ENCODE results near the gene ST6GAL1.

The ST6GAL1 gene

DNA sequence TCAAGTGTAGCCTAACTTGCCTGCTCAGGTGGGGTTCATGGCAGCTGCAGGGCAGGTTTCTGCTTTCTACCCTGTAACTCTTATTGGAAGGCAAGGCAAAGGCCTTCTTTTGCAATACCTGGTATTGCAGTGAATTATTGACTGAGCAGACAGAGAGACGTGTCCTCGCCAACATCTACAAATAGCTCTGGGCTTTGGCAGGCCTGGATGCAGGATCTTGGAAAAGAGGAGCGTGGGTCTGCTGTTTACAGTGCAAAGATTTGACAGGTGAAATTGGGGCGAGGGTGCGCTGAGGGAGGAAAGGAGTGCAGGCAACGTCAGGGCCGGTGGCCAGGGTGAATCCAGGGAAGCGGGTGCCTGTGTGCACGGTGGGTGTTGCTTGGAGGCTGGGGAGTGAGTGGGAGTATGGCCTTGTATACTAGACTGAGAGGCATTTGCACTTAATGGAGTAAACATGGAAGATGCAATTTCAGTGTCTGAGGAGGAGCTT, 44.5 kb downstream of the ST6GAL1 start:
- Histone ChIP-seq H3K27me3 (replicated peaks; ENCODE audit: control insufficient read depth, insufficient read depth, low read length) (peaks cover 7% of the 10 kb centered on the region), H3K9me3 (ENCODE audit: control insufficient read depth, low read length) (no peaks in the 10 kb centered on the region), H3K36me3 (ENCODE audit: control insufficient read depth, insufficient read depth, low read length, severe bottlenecking) (no peaks in the 10 kb centered on the region), H3K9ac (ENCODE audit: low read length) (no peak overlapping the region), H3K4me3 (ENCODE audit: low read length) (no peak overlapping the region), H3K4me1 (ENCODE audit: control insufficient read depth, insufficient read depth, low read length) (peaks cover 16% of the 10 kb centered on the region)
- DNase-seq (ENCODE audit: low read depth) = no peak

DNA sequence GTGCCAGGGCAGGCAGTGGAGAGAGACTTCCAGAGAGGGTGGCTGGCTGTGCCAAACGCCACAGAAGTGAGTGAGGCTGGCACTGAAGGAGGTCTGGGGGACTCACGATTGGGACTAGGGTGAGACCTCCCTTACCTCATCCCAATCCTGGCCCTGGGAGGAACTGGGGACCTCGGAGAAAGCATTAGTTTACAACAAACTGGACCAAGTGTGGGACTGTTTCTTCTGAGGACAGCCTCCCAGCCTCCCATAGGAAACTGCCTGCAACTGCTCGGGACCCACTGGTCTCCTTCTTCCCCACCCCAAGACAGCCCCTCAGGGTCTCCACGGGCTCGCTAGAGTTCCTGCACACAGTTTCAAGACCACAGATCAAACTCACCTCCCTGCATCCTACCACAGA, 45.4 kb downstream of the ST6GAL1 start:
- no peaks in the 10 kb centered on the region for H3K36me3 ChIP-seq (ENCODE audit: control insufficient read depth, insufficient read depth, low read length, severe bottlenecking)

DNA sequence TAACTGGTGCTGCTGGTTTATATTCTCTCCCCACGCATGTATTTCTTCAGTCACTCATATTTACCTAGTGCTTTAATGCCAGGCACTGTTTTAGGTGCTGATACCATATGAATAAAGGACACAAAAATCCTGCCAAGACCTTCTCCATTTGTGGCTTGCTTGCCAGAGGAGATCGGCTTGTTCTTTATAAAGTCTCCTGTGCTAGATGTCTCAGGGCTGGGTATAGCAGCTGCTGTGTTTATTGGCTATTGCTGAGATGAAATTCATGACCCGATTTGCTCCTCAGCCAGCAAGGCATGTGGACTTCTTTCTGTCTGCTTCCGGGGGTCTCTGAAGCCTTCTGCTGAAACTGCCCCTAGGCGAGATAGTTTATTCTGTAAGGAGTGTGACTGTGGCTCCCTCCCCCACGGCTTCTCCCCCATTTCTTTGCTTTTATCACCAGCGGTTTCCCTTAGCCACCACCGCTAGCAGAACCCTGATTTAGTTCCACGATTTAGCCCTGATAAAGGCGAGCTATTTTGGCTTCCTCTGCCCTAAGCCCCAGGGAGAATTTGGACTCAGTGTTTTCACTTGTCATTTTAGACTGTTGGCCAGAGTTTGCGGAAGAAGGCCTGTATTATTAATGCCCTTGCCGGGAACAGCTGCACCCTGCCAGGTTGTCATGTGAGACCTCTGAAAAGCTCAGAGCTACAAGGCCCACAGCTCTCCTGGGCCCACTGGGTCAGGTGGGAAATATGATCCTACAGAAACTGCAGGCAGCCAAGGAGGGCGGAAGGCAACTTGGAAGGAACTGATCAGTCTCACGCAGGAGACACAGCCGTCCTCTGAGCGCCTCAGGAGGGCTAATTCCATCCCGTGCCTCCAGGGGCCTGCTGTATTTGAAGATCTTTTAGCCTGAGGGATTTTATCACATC, 46.8 kb downstream of the ST6GAL1 start:
- Histone ChIP-seq H3K4me1 (ENCODE audit: control insufficient read depth, insufficient read depth, low read length) (peaks cover 16% of the 10 kb centered on the region), H3K9me3 (ENCODE audit: control insufficient read depth, low read length) (no peaks in the 10 kb centered on the region), H3K9ac (ENCODE audit: low read length) (peak overlapping the region; percentile 58), H3K4me3 (ENCODE audit: low read length) (peak overlapping the region; percentile 31), H3K36me3 (ENCODE audit: control insufficient read depth, insufficient read depth, low read length, severe bottlenecking) (no peaks in the 10 kb centered on the region), H3K27me3 (replicated peaks; ENCODE audit: control insufficient read depth, insufficient read depth, low read length) (peaks cover 7% of the 10 kb centered on the region)
- DNase-seq (ENCODE audit: low read depth) = no peak

More for the DNA sequence above, 45.4 kb downstream of the ST6GAL1 start:
- H3K9me3 ChIP-seq (ENCODE audit: control insufficient read depth, low read length) = no peaks in the 10 kb centered on the region
- H3K4me1 ChIP-seq (ENCODE audit: control insufficient read depth, insufficient read depth, low read length) = peaks cover 16% of the 10 kb centered on the region
- no peak overlapping the region for H3K9ac ChIP-seq (ENCODE audit: low read length)
- no peak for DNase-seq (ENCODE audit: low read depth)
- no peak overlapping the region for H3K4me3 ChIP-seq (ENCODE audit: low read length)
- peaks cover 7% of the 10 kb centered on the region for H3K27me3 ChIP-seq (replicated peaks; ENCODE audit: control insufficient read depth, insufficient read depth, low read length)

DNA sequence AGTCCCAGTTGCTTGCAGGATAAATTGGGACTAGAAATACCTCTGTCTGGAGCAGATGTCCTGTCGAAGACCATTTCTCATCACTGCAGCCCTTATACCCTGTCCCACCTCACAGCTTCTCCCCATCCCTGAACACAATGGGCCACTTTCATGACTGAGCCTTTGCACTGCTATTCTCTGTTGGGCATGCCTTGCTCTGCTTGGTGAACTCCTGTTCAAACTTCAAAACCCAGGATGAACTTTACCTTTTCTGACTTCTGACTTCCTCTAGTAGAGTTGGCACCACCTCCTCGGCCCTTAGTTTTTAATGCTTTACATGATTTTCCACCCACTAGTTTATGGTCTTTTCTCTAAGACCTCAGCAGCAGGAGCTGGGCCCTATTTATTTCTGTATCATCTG, 48.4 kb downstream of the ST6GAL1 start:
- Histone ChIP-seq H3K9me3 (ENCODE audit: control insufficient read depth, low read length) (no peaks in the 10 kb centered on the region), H3K27me3 (replicated peaks; ENCODE audit: control insufficient read depth, insufficient read depth, low read length) (peaks cover 9% of the 10 kb centered on the region), H3K4me3 (ENCODE audit: low read length) (no peak overlapping the region), H3K36me3 (ENCODE audit: control insufficient read depth, insufficient read depth, low read length, severe bottlenecking) (no peaks in the 10 kb centered on the region), H3K9ac (ENCODE audit: low read length) (no peak overlapping the region), H3K4me1 (ENCODE audit: control insufficient read depth, insufficient read depth, low read length) (peaks cover 16% of the 10 kb centered on the region)
- no peak for DNase-seq (ENCODE audit: low read depth)

DNA sequence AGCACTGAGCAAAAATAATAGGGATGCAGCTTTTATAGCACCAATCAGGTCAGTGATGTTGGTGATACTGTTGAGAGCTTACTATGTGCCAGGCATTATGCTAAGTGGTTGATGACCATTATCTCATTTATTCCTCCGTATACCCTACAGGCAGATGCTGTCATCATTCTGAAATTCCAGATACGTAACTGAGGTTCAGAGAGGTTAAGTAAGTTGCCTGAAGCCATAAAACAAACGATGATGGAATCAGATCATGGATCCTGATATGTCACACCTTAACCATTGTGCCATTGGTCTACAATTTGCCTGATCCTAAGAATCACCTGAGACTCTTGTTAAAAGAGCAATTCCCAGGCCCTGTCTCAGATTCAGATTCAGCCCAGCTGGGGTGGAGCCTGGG, 49.5 kb downstream of the ST6GAL1 start:
- no peak overlapping the region for H3K4me3 ChIP-seq (ENCODE audit: low read length)

DNA sequence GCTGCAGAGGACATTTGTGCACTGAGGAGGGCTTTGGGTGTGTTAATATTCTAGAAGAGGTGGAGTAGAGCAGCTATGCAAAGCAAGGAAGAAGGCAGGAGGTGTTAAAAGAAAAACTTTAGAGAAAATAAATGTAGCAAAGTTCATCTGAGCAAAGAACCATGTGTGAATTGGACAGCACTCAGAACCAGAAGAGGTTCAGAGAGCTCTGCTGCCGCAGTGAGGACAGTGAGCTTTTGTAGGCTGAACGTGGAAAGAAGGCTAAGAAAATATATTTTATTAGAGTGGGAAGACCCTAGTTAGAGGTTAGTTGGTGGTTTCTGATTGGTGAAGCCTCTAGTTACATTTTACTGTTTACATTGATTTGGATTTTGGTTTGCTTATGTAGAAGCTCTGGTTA, 50.7 kb downstream of the ST6GAL1 start:
- H3K9me3 ChIP-seq (ENCODE audit: control insufficient read depth, low read length) = no peaks in the 10 kb centered on the region
- H3K27me3 ChIP-seq (replicated peaks; ENCODE audit: control insufficient read depth, insufficient read depth, low read length) = peaks cover 3% of the 10 kb centered on the region
- no peak overlapping the region for H3K4me3 ChIP-seq (ENCODE audit: low read length)
- H3K9ac ChIP-seq (ENCODE audit: low read length) = no peak overlapping the region
- H3K4me1 ChIP-seq (ENCODE audit: control insufficient read depth, insufficient read depth, low read length) = peaks cover 12% of the 10 kb centered on the region
- DNase-seq (ENCODE audit: low read depth) = no peak
- no peaks in the 10 kb centered on the region for H3K36me3 ChIP-seq (ENCODE audit: control insufficient read depth, insufficient read depth, low read length, severe bottlenecking)

More for the DNA sequence above, 49.5 kb downstream of the ST6GAL1 start:
- DNase-seq (ENCODE audit: low read depth) = no peak
- Histone ChIP-seq H3K4me1 (ENCODE audit: control insufficient read depth, insufficient read depth, low read length) (peaks cover 16% of the 10 kb centered on the region), H3K27me3 (replicated peaks; ENCODE audit: control insufficient read depth, insufficient read depth, low read length) (peaks cover 7% of the 10 kb centered on the region), H3K9me3 (ENCODE audit: control insufficient read depth, low read length) (no peaks in the 10 kb centered on the region), H3K9ac (ENCODE audit: low read length) (no peak overlapping the region), H3K36me3 (ENCODE audit: control insufficient read depth, insufficient read depth, low read length, severe bottlenecking) (no peaks in the 10 kb centered on the region)

DNA sequence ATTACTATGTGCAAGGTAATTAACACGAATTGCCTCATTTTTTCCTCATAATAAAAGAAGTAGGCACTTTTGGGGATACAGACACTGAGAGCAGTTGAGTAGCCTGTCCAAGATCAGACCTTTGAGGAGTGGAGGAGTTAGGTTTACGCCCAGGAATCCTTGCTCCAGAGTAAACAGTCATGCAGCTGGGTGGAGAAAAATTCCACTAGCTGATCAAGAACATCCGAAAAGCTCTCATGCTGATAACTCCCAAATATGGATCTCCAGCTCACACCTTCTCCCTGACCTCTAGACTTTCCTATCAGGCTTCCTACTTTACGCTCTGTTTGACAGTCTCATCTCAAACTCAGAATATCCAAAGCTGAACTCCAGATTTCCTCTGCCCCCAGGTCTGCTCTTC, 53.3 kb downstream of the ST6GAL1 start:
- Histone ChIP-seq H3K9me3 (ENCODE audit: control insufficient read depth, low read length) (no peaks in the 10 kb centered on the region), H3K4me1 (ENCODE audit: control insufficient read depth, insufficient read depth, low read length) (no peaks in the 10 kb centered on the region), H3K4me3 (ENCODE audit: low read length) (no peak overlapping the region), H3K9ac (ENCODE audit: low read length) (no peak overlapping the region), H3K27me3 (replicated peaks; ENCODE audit: control insufficient read depth, insufficient read depth, low read length) (peaks cover 14% of the 10 kb centered on the region), H3K36me3 (ENCODE audit: control insufficient read depth, insufficient read depth, low read length, severe bottlenecking) (no peaks in the 10 kb centered on the region)
- no peak for DNase-seq (ENCODE audit: low read depth)

DNA sequence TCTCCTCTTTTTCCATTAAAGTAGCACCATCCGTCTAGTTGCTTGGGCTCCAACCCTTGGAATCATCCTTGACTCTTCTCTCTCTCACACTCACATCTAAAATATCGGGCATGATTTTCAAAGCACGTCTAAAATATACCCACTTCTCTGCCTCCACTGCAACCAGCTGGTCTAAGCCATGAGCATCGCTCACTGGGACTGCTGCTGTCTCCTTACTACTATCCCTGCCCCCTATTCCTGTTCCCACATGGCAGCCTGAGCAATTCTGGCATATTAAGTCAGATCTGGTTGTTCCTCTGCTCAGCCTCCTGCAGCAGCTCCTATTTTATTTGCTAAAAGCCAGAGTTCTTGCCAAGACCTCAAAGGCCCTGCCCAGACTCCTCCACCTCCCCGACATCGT, 53.7 kb downstream of the ST6GAL1 start:
- peaks cover 16% of the 10 kb centered on the region for H3K27me3 ChIP-seq (replicated peaks; ENCODE audit: control insufficient read depth, insufficient read depth, low read length)
- DNase-seq (ENCODE audit: low read depth) = no peak
- H3K9ac ChIP-seq (ENCODE audit: low read length) = no peak overlapping the region
- H3K4me1 ChIP-seq (ENCODE audit: control insufficient read depth, insufficient read depth, low read length) = no peaks in the 10 kb centered on the region
- no peak overlapping the region for H3K4me3 ChIP-seq (ENCODE audit: low read length)
- no peaks in the 10 kb centered on the region for H3K36me3 ChIP-seq (ENCODE audit: control insufficient read depth, insufficient read depth, low read length, severe bottlenecking)
- no peaks in the 10 kb centered on the region for H3K9me3 ChIP-seq (ENCODE audit: control insufficient read depth, low read length)

DNA sequence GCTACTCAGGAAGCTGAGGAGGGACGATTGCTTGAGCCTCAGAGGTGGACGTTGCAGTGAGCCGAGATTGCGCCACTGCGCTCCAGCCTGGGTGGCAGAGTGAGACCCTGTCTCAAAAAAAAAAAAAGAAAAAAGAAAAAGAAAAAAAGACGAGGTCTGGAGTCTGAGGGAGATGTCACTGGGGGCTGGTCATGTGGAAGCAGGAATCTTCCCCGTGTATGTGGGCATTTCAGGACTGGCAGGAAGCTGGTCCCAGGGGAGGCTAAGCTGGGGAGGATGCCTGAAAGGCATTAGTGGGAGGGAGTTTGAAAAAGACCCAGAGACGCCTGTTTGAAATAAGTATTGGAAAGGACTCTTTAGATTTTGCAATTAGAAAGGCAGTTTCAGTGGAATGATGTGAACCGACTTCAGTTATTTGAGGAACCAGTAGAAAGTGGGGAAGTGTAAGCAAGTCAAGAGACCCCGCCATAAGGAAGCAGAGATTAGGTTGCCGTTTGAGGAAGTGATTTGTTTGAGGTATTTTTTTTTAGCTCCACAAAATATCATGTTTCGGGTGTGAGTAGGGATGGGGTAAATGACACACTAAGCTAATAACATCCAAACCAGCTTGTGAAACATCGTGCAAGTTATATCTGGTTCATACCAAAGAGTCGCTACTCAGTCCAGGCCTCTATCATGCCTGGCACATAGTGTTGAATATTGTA, 55.5 kb downstream of the ST6GAL1 start:
- no peaks in the 10 kb centered on the region for H3K36me3 ChIP-seq (ENCODE audit: control insufficient read depth, insufficient read depth, low read length, severe bottlenecking)
- no peak for DNase-seq (ENCODE audit: low read depth)
- no peaks in the 10 kb centered on the region for H3K9me3 ChIP-seq (ENCODE audit: control insufficient read depth, low read length)
- H3K9ac ChIP-seq (ENCODE audit: low read length) = no peak overlapping the region
- peaks cover 21% of the 10 kb centered on the region for H3K27me3 ChIP-seq (replicated peaks; ENCODE audit: control insufficient read depth, insufficient read depth, low read length)
- H3K4me3 ChIP-seq (ENCODE audit: low read length) = no peak overlapping the region
- no peaks in the 10 kb centered on the region for H3K4me1 ChIP-seq (ENCODE audit: control insufficient read depth, insufficient read depth, low read length)

DNA sequence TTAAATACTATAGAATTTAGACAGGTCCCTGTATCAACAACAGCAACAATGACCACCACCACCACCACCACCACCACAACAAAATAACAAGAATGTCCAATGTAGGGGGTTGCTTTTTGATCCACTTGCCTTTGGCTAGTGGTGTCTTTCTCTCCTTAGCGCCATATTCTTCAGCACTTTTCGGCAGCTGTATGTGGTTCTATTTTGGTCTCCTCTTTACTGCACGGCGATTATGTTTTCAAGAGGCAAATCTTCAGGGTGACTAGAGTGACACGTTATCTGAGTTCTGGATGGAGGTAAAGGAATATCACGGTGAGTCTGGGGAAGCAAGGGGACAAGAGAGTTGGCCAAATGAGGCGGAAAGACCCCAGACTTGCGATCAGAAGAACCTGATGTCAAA, 56.1 kb downstream of the ST6GAL1 start:
- H3K4me3 ChIP-seq (ENCODE audit: low read length) = no peak overlapping the region
- no peaks in the 10 kb centered on the region for H3K36me3 ChIP-seq (ENCODE audit: control insufficient read depth, insufficient read depth, low read length, severe bottlenecking)
- peaks cover 21% of the 10 kb centered on the region for H3K27me3 ChIP-seq (replicated peaks; ENCODE audit: control insufficient read depth, insufficient read depth, low read length)
- no peaks in the 10 kb centered on the region for H3K9me3 ChIP-seq (ENCODE audit: control insufficient read depth, low read length)
- no peaks in the 10 kb centered on the region for H3K4me1 ChIP-seq (ENCODE audit: control insufficient read depth, insufficient read depth, low read length)
- no peak for DNase-seq (ENCODE audit: low read depth)
- H3K9ac ChIP-seq (ENCODE audit: low read length) = no peak overlapping the region

DNA sequence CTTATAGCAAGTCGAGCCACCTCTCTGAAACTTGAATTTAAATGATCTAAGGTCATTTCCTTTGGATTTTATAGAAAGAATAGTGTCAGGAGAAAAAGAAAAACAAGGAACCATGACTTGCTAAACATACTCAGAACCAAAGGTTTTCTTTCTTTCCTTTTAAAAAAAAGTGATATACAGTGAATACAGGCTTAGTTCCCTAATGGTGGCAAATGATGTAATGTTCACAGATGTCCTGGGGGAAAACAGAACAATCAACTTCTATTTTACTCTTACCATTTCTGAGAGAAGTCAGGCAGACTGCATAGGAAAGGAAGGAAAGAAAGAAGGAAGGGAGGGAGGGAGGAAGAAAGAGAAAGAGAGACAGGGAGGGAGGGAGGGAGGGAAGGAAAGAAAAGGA, 56.5 kb downstream of the ST6GAL1 start:
- Histone ChIP-seq H3K36me3 (ENCODE audit: control insufficient read depth, insufficient read depth, low read length, severe bottlenecking) (no peaks in the 10 kb centered on the region), H3K9me3 (ENCODE audit: control insufficient read depth, low read length) (no peaks in the 10 kb centered on the region), H3K4me3 (ENCODE audit: low read length) (no peak overlapping the region), H3K4me1 (ENCODE audit: control insufficient read depth, insufficient read depth, low read length) (no peaks in the 10 kb centered on the region), H3K27me3 (replicated peaks; ENCODE audit: control insufficient read depth, insufficient read depth, low read length) (peaks cover 21% of the 10 kb centered on the region), H3K9ac (ENCODE audit: low read length) (no peak overlapping the region)
- DNase-seq (ENCODE audit: low read depth) = no peak
